PC-3 (cell line): ENCODE measurements around the gene GALNT10. TPM values are rescaled to one million over a fixed set of nuclear protein-coding genes. Genes with fewer than 3 reads are reported as not detected.
"Not testable (repeated sequence)": the region's sequence is repeated elsewhere in the genome, so short reads cannot be mapped to it uniquely, and the experiment has no call there.

ENCODE experiments used
- ATAC-seq: fragments of 200-7000 bp; cut with Tn5 transposase; 2 replicates; pipeline ENCODE4 v1.9.1; 2020; ENCODE audit warnings: mild to moderate bottlenecking, moderate library complexity
- BruUV-seq: library from RNA; stranded (reverse); fragments of 400-500 nt; replicated peaks from 2 replicates; lab custom pipeline; 2021; lab: Mats Ljungman, UMichigan
- CTCF ChIA-PET: fragments of 300-600 bp; sonication (Branson Sonifier 250); formaldehyde crosslinking; loops from one replicate; lab custom pipeline; 2022; ENCODE audit warnings: antibody characterized with exemption; lab: Charles Lee
- POLR2A ChIA-PET: fragments of 300-600 bp; sonication (Branson Sonifier 250); formaldehyde crosslinking; loops from one replicate; lab custom pipeline; 2022; ENCODE audit warnings: antibody characterized with exemption; ENCODE audit not compliant: unreplicated experiment; lab: Charles Lee
- DNase-seq: peaks from one replicate; pipeline ENCODE4 v3.0.0-alpha.2; 2015
- H2AFZ ChIP-seq: fragments of 300-600 bp; sonication (generic); 2 replicates; pipeline ENCODE4 v1.6.0; 2016; ENCODE audit warnings: antibody characterized with exemption, low read length
- H3F3A ChIP-seq: fragments of 300-600 bp; sonication (generic); one replicate; pipeline ENCODE4 v1.6.0; 2017; ENCODE audit warnings: antibody characterized with exemption, low read length, control low read depth, mild to moderate bottlenecking; ENCODE audit not compliant: unreplicated experiment
- H3K27ac ChIP-seq: fragments of 300-600 bp; sonication (generic); 2 replicates; pipeline ENCODE4 v1.5.1; 2016; ENCODE audit warnings: mild to moderate bottlenecking, low read length
- H3K27me3 ChIP-seq: fragments of 300-600 bp; sonication (generic); 2 replicates; pipeline ENCODE4 v1.6.1; 2016; ENCODE audit warnings: low read length, mixed read lengths
- H3K36me3 ChIP-seq: fragments of 300-600 bp; sonication (generic); 2 replicates; pipeline ENCODE4 v1.6.1; 2016; ENCODE audit warnings: low read depth, mixed run types, low read length, mixed read lengths
- H3K4me1 ChIP-seq: fragments of 300-600 bp; sonication (generic); 2 replicates; pipeline ENCODE4 v1.5.1; 2016; ENCODE audit warnings: low read length; ENCODE audit not compliant: insufficient read depth
- H3K4me2 ChIP-seq: fragments of 300-600 bp; sonication (generic); 2 replicates; pipeline ENCODE4 v1.6.0; 2016; ENCODE audit warnings: low read length
- H3K4me3 ChIP-seq: fragments of 300-600 bp; sonication (generic); 2 replicates; pipeline ENCODE4 v1.5.1; 2016; ENCODE audit warnings: mild to moderate bottlenecking, low read length, mixed read lengths
- H3K79me2 ChIP-seq: fragments of 300-600 bp; sonication (generic); 2 replicates; pipeline ENCODE4 v1.6.1; 2017; ENCODE audit warnings: low read length, mixed read lengths
- H3K9ac ChIP-seq: fragments of 300-600 bp; sonication (generic); 2 replicates; pipeline ENCODE4 v1.6.0; 2016; ENCODE audit warnings: mild to moderate bottlenecking, low read length
- H3K9me2 ChIP-seq: fragments of 300-600 bp; sonication (generic); replicated peaks from 2 replicates; pipeline ENCODE4 v1.6.1; 2016; ENCODE audit warnings: mixed run types, low read length, mixed read lengths
- H3K9me3 ChIP-seq: fragments of 300-600 bp; sonication (generic); 2 replicates; pipeline ENCODE4 v1.6.1; 2016; ENCODE audit warnings: low read length, mixed read lengths
- H4K20me1 ChIP-seq: fragments of 300-600 bp; sonication (generic); 2 replicates; pipeline ENCODE4 v1.6.1; 2016; ENCODE audit warnings: low read length, mixed read lengths
- CTCF ChIP-seq: fragments of 300-600 bp; sonication (generic); conservative IDR thresholded peaks from 2 replicates; pipeline ENCODE4 v1.5.1; 2017; ENCODE audit warnings: antibody characterized with exemption, low read depth, mild to moderate bottlenecking, low read length
- EZH2 ChIP-seq: fragments of 300-600 bp; sonication (generic); IDR thresholded peaks from one replicate; pipeline ENCODE4 v1.6.1; 2017; ENCODE audit warnings: antibody characterized with exemption, mild to moderate bottlenecking, low read length; ENCODE audit not compliant: unreplicated experiment
- EZH2phosphoT487 ChIP-seq: fragments of 300-600 bp; sonication (generic); IDR thresholded peaks from 2 replicates; pipeline ENCODE4 v1.6.1; 2018; ENCODE audit warnings: mild to moderate bottlenecking, antibody characterized with exemption, low read length, borderline replicate concordance
- intact Hi-C: fragments of 100-400 bp; cut with micrococcal nuclease; formaldehyde crosslinking; loops from 2 replicates; pipeline ENCODE4 v1.9.0; 2023
- total RNA-seq: library from RNA; depleted of rRNA; stranded (reverse); fragments of >200 nt; gene quantifications from 2 replicates; pipeline ENCODE4 v1.2.3, GENCODE V29; 2014

GALNT10 gene
- total RNA-seq, 1 experiment from 2014 or later = 46.2 TPM

GRCh38 chr5:154147666-154148065 lies 42.9 kb upstream of the GALNT10 start:
- no peak for TF ChIP-seq EZH2
- TF ChIP-seq CTCF = no peak
- no peak for TF ChIP-seq EZH2phosphoT487
- Histone ChIP-seq H3K9ac (no peak overlapping the region), H3K4me1 (no peaks in the 10 kb centered on the region), H4K20me1 (no peaks in the 10 kb centered on the region), H3K79me2 (no peaks in the 10 kb centered on the region), H2AFZ (no peak overlapping the region), H3K27ac (no peak overlapping the region), H3K36me3 (no peaks in the 10 kb centered on the region), H3K4me2 (no peak overlapping the region), H3K27me3 (no peaks in the 10 kb centered on the region), H3F3A (no peaks in the 10 kb centered on the region), H3K9me2 (no peaks in the 10 kb centered on the region), H3K9me3 (no peaks in the 10 kb centered on the region), H3K4me3 (no peak overlapping the region)
- ChIA-PET CTCF (no interaction called here), POLR2A (no interaction called here)
- ATAC-seq = no peak
- no TSS peak for BruUV-seq
- DNase-seq = no peak
- intact Hi-C loops = no loop called here

- H4K20me1 ChIP-seq, H3K27me3 ChIP-seq, H3K4me3 ChIP-seq, H3K9me2 ChIP-seq, H3F3A ChIP-seq, H3K27ac ChIP-seq, DNase-seq, H3K36me3 ChIP-seq, H3K79me2 ChIP-seq, H3K4me2 ChIP-seq, intact Hi-C loops, CTCF ChIA-PET, BruUV-seq, H3K9me3 ChIP-seq, ATAC-seq, H3K9ac ChIP-seq, H2AFZ ChIP-seq, H3K4me1 ChIP-seq, POLR2A ChIA-PET: not testable (repeated sequence)
Observed at GRCh38 chr5:154150471-154150870, 40.1 kb upstream of the GALNT10 start.

- ChIA-PET CTCF (no interaction called here), POLR2A (no interaction called here)
- no peak overlapping the region for H3K27ac ChIP-seq
- no peaks in the 10 kb centered on the region for H3K9me3 ChIP-seq
- H3K4me3 ChIP-seq = no peak overlapping the region
- DNase-seq (no peak), ATAC-seq (no peak)
- H4K20me1 ChIP-seq = no peaks in the 10 kb centered on the region
- no peaks in the 10 kb centered on the region for H3K27me3 ChIP-seq
- H2AFZ ChIP-seq = no peak overlapping the region
- H3K9me2 ChIP-seq = no peaks in the 10 kb centered on the region
- TF ChIP-seq EZH2phosphoT487 (no peak), CTCF (peak; percentile 63), EZH2 (no peak)
- no TSS peak for BruUV-seq
- H3K79me2 ChIP-seq = no peaks in the 10 kb centered on the region
- H3K4me1 ChIP-seq = no peaks in the 10 kb centered on the region
- intact Hi-C loops = no loop called here
- no peaks in the 10 kb centered on the region for H3K36me3 ChIP-seq
- H3K9ac ChIP-seq = no peak overlapping the region
- no peak overlapping the region for H3K4me2 ChIP-seq
- no peaks in the 10 kb centered on the region for H3F3A ChIP-seq
Observed at GRCh38 chr5:154157483-154158378, 32.8 kb upstream of the GALNT10 start.
